GM21360 (cell line): ENCODE results near the gene DBN1.

ENCODE experiments used
- ATAC-seq: cut with Tn5 transposase; IDR thresholded peaks from one replicate; pipeline ENCODE4 v1.9.1; 2021; ENCODE audit warnings: mild to moderate bottlenecking, moderate library complexity; ENCODE audit not compliant: unreplicated experiment

Gene DBN1

DNA sequence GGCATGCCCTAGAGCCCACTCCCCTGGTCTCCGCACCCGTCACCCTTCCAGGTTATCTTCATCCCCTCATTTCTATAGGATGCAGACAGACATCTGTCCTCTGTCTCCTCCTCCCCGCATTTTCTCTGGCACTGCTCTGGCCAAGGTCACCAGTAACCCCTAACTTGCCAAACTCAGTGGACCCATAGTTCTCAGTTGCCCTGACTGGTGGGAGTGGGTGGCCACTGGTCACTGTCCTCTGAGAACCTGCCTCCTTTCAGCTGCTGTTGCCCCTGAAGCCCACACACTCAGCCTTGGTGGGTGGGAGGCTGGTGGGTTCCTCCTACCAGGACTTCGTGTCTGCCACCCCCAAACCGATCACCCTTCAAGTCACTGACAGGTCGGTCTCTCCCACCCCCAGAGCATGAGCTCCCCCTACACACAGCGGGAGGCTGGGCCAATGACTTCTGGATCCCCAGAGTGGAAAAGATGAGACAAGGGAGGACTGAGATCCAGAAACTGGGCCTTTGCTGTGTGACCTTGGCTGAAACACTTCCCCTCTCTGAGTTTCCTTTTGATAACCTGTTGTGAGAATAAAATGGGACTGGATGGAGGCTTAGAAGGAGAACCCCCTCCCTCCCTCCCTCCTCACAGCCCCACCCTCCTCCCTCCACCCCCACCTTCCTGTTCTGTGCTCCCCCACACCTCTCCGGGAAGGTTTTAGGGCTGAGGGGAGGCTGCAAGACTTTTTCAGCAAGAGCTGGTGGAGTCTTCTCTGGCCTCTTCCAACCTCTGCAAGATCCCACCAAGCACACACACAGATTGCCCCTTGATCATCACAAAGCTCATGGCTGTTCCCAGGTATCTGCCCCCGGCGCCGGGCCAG lies 2.4 kb upstream of the DBN1 start:
- ATAC-seq = no peak

DNA sequence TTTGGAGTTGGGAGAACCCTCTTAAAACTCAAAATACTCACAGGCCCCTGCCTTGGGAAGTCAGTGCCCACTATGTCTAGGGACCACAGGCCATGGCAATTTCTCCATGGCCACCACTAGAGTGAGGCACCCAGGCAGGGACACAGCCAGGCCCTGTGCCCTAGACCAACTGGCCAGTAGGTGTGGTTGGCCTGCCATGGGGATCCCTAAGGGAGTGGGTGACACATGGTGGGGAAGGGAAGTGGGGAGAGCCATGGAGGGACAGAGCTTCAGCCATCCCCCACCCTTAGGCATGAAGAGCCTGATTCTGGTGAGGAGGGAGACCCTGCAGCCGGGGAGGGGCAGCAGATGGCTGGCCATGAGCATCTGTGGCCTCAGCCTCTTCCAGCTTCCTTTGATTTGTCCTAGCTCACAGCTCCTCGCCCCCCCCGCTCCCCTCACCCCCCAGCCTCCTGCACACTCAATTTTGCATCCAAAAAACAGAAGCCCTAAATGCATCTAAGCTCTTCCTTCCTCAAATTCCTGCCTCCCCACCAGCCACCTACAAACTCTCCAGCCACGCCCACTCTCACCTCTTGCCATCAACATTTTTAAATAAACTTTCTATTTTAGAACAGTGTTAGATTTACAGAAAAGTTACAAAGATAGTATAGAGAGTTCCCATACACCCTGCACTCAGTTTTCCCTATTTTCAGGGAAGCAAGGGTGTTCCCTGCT lies 1.6 kb upstream of the DBN1 start:
- no peak for ATAC-seq

DNA sequence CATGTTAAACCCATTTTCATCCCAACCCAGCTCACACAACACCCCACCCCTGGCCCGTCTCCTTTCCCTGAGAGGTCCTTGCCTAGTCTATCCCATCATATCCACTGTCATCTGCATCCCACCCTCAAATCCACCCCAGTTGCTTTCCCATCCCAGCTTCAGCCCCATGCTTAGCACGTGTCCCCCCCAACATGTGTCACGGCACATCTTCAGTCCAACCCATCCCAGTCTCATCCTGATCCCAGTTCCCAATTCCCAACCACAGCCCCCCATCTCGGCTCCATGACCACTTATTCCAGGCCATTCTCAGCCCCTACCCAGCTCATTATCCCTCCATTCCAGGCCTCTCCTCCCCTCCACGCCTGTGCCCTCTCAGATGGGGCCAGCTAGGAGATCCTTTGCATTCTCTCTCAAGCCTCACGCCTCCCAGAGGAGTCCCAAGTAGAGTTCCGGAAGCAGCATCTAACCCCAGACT lies 605 bp upstream of the DBN1 start:
- ATAC-seq = no peak

DNA sequence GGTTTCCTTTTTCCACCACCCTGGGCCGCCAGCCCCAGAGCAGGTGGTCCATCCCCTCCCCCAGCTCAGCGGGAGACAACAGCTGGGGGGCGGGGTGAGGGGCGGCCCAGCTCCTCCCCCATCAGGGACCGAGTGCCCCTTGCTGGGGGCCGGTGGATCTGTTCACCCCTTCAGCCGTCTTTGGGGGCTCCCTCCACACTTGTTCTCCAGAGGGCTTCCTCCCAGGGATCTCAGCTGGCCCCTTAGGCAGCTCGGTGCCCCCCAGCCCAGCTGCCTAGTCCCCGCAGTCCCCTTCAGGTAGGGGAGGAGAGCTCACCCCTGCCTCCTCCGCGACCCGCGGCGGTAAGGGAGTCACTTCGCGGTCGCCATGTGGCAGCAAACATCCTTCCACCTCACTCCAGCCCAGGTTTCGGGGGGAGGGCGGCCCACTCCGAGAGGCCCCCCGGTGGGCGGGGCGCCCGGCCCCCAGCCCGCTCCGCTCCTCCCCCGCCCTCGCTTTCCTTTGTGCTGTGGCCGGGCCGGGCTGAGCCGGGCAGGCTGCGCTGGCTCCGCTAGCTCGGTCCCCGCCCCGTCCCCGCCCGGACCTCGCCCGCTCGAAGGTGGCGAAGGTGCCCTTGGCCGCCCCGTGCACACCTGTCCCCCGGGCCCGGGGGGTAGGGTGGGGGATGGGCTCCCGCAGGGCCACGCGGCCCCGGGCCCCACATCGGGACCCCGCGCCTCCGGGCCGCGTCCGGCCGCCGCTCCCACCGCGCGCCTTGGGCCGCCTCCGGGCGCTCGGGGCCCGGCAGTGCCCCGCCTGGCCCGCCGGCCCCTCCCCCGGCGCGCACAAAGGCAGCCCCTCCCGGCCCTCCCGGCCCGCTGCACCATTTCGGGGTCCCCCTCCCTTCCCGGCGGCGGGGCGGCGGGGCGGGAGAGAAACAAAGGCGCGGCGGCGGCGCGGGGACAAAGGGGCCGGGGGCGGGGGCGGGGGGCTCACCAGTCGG lies 683 bp downstream of the DBN1 start:
- ATAC-seq = no peak

DNA sequence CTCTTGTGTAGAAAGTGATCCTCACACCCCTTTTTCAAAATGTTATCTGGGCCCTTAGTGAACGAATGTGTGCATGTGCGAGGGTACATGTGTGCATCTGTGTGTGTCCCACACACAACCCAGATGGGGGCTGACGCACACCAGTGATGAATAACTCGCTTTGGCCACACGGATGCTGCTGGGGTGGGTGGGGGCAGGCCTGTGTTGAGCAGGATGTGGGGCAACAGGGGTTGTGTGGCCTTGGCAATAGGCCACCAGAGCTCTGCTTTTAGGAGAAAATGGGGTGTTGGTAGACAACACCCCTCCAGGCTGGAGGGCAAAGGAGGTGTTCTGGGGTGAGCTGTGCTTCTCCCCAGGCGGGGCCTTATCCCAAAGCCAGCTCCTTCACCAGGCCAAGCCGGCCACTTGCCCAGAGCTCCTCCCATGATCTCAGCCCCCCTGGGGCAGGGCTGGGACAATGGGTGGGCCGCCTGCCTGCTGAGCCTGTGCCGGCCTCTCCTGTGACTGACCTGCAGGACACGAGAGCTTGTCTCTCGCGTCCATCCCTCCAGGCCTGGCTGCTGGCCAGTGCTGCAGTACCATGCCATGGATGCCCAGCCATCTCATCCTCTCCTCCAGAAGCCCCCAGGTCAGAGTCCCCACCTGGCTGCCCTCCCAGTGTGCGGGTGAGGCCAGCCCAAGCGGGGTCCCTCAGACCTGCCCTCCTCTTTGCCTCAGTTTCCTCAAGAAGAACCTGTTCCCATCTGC lies 1.7 kb downstream of the DBN1 start:
- no peak for ATAC-seq

DNA sequence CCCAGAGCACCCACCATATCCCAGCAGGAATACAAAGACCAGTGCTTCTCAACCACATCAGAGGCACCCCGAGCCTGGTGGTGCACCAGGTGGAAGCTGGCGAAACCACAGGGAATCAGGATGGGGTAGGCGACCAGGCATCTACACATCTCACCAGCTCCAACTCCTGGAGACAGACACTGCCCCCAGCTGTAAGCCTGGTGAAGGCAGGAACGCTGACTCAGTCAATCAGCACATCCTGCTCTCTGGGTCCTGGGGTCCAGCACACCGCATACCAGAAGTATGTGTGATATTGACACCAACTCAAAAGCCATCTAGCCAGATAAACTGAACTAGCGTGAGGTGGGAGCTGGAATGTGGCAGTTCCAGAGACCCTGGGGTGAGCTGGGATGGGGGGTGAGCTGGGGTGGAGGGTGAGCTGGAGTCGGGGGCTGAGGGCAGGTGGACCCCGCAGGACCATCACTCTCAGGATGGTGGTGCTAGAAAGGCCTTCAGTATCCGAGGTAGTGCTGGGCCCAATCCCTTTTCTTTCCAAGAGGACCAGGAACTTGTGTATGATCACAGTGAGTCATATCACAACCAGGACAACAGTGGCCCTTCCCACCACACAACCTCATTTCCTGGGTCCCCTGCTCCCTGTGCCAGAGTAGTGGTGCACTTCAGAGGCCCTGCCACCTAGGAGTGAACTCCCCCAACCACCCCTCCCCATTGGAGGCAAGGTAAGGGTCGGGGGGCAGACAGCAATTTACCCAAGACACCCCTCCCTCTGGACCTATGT lies 2.5 kb downstream of the DBN1 start:
- no peak for ATAC-seq

DNA sequence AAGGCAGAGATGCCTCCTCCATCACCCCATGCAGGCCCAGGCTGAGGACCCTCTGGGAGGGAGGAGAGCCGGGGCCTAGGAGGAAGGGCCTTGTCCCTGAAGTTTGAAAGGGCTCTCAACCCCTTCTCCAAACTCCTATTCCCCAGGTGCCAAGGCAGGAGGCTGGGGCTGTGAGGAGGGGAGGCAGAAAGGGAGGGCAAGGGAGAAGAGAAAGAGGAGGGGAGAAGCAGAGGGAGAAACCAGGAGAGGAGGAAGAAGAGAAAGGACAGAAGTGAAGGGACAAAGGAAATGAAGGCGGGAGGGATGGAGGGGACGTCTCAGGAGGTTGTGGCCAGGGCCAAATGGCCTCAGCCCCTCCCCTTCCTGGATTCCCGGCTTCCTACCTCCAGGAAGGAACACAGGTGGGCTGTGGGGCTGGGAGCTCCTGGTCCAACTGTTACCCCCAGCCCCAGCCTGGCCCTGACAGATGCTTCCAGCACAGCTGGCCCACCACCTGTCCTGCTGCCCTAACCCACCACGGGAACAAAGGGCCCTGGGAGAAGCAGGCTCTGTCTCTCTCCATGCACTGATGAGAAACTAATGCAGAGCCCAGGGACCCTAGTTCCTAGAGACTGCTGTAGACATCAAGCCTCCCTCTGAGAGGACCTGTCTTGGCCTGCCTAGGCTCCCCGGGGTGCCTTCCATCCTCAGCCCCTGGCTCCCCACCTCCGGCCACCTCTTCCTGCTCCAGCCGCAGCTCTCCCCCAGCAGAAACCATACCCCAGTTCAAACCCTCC lies 3.5 kb downstream of the DBN1 start:
- ATAC-seq = no peak

DNA sequence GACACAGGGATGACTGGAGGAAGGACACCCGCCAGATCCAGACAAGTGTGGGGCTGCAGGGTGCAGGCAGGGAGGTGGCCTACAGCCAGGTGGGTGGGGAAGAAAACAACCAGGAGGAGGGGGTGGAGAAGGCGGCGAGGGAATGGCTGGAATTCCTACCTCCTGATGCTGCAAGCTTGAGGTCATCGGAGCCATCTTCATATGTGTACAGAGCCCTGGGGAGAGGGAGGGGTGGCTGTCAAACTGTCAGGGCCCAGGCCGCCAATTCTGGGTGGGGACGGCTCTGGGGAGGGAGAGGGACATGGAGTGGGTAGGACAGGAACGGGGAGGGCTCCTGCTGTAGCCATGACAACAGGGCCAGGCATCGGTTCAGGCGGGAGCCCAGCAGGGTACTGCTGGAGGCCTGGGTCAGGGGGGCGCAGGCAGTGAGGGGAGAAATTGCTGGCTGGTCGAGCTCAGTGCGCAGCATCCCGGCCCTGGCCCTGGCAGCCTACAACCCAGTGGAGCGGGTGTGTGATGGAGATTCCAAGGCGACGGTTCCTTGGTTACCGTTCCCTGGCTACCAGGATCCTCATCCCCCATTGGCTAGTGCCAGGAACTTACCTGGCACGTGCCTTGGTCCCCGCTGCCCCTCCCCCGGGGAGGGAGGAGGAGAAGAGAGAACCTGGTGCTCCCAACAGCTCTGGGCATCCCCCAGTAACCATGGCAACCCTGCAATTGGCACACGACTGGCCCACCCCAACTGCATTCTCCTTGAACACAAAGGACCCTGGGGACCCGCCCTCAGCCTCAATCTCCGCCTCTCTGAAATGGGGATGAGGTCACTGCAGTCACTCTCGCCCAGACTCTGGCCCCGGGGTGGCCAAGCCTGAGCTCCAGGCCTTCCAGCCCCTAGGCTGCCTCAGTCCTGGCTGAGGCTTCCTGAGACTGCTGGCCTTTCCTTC lies 4.5 kb downstream of the DBN1 start:
- no peak for ATAC-seq

DNA sequence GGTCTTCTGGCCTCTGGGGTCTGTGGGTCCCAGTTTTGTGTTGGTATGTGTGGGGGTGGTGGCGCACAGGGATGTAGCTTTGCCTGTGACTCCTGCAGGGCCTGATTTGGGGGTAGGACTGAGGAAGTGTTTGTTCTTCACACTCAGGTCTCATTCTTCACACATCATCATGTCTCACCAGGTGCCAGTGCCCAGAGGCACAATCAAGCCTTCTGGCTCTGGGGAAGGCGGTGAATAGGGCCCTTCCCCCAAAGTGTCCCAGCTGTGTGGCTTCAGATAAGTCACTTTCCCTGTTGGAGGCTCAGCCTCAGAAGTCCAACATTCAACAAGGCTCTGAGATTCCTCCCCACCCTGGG lies 5.1 kb downstream of the DBN1 start:
- ATAC-seq = no peak

DNA sequence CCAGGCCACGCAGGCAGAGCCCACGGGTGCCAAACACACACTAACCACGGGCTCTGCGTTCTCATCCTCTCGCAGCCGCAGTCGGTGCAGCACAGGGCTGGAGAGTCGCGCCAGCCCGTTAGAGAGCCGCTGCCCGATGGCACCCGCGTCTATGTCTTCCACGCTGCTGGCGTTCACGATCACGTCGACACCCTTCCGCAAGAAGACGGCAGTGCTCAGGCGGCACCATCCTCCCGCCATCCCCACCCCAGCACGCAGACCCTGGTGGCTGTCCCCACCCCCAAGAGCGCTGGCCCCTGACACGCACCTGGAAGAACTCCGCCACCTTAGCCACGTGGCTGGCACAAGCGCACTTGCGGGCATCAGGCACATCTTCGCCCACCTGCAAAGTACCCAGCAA lies 6.0 kb downstream of the DBN1 start:
- no peak for ATAC-seq

DNA sequence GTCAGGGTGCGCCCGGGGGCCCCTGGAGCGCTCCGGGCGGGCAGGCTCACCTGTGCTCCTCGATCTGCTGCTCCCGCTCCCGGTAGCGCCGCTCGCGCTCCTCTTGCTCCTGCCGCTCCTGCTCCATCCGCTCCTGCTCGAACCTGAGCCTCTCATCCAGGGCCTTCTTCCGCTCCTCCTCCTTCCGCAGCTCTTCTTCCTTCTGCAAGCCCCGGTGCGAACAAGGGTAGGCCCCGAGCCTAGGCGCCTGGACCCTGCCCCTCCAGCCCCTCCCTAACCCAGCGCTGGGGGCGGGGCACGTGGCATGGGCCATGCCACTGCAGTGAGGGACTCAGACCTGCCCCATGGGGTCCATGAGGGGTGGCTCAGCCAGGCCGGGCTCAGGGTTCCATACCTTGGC lies 6.6 kb downstream of the DBN1 start:
- ATAC-seq = no peak

DNA sequence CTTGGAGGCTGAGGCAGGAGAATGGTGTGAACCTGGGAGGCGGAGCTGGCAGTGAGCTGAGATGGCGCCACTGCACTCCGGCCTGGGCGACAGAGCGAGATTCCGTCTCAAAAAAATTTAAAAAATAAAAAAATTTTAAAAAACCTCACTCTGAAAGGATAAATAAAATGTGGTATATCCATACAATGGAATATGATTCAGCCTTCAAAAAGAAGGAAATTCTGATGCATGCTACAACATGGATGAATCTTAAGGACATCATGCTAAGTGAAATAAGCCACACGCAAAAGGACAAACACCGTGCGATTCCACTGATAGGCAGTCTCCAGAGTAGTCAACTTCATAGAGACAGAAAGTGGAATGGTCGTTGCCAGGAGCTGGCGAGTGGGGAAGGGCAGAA lies 8.4 kb downstream of the DBN1 start:
- no peak for ATAC-seq

DNA sequence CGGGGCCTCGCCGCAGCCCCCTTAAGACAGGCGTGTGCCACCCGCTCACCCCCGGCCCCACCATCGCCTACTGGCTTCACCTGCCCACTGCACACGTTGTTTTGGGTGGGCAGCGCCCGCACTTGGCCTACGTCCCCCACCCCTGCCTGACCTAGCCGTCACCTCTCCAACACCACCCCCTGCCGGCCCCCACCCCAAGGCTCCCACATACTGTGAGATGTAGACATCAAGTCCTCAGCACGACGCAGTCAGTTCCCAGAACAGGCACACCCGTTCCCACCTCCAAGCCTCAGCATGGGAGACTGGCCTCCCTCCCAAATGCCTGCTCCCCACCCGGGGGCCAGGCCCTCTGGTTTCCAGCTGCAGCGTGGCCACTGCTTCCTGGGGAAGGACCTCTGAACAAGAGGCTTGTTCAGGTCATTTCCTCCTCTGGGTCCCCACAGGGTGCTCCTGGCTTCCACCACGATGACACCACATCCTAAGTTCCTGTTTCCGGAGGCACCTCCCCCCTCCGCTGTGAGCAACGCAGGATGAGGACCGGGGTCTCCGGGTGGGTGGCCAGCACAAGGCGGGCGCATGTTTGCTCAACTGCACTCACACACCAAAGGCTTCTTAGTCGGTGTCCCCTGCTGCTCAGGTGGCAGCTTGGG lies 11.3 kb downstream of the DBN1 start:
- ATAC-seq = no peak

DNA sequence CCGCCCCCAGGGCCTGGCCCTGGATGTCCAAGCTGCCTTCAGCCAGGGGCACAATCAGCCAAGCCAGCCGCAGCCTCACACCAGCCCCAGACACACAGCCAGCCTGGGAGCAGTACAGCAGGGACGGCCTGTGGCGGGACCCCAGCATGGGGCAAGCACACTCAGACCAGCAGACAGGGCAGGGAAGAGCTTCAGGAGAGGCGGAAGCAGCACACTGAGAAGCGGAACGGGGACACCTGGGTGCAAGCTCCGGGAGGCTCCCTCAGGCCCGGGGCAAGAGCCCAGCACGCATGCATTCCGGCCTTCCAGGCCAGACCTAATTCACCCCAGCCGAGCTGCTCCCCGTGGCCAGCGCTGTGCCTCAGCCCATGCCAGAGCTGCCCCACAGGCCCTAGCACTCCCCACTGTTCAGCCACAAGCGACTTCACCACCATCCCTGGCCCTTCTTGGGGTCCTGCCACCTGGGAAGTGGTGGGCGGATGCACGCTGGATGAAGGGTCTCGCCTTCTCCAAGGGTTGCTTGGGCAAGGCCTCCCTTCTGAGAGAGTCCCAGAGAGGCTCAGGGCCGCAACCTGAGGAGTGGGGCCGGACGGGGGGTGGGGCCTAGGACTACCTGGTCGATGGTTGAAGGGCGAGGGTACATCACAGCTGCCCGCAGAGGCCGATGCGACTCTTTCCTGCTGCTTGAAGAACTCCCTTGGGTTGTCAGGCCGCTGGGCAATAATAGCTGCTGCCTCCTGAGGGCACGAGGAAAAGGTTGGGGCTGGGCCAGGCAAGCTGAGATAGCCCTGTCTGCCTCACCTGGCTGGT lies 13.4 kb downstream of the DBN1 start:
- no peak for ATAC-seq

DNA sequence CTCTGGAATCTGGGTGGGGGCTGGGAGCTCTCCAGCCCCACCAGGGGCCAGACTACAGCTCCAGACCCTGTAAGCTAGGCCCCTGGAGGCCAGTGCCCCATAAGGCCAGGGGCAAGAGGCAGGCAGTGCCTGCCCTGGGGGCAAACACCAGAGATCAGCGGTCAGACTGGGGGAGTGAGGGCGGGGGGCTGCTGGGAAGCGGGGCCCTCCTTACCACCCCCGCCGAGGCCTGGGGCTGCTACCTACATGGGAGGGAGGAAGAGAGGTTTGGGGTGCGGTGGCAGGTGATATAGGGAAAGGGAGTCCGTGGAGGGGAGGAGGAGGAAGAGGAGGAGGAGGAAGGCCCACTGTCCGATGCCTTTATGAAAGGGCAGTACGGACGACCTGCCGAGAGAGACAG lies 14.1 kb downstream of the DBN1 start:
- no peak for ATAC-seq

DNA sequence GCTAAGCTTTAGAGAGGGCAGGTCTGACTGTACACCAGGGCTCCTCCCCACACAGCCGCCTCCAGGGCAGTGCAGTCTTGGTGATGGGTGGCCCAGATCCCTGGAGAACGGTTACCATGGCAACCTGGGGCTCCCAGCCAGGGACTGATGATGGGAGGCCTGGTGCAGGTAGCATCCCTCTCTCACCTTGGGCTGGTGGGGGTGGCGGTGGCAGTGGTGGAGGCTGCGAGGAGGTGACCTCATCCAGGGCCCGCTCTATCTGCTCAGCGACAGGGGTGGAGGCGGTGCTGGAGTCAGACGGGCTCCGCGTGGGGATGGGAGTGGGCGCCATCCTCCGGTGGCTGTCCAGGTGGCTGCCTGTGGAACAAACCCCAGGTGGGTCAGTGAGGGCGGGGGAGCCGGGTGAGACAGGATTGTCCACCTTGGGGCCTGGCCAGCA lies 14.5 kb downstream of the DBN1 start:
- ATAC-seq = no peak
